ENCODE results near the gene PSMF1. TPM values are rescaled to one million over a fixed set of nuclear protein-coding genes. Genes with fewer than 3 reads are reported as not detected.
A peak's percentile ranks its signal among the peaks of the same experiment; 100 is the strongest.

The PSMF1 gene
- total RNA-seq, 3 donors from 2014 or later, result 224 to 272 (median 230) TPM

DNA sequence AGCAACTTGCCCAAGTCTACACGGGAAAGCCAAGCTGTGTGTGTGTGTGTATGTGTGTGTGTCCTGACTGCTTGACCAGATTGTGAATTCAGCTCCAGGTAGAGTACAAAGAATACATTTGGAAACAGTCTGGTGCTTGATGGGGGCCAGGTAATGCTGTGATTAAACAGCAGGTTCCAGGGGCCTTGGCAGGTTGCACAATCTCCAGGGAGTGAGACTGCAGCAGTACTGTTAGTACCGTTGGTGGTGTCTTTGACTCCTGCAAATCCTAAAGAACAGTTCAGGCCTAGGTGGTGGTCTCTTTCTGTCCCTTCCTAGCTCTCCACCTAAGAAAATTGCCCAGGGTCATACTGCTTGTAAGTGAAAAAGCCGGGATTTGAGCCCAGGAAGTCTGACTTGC, 11.2 kb upstream of the PSMF1 start:
- ATAC-seq (no peak), DNase-seq (no peak)
- peaks cover 8% of the 10 kb centered on the region for H3K9me3 Mint-ChIP-seq
- H3K4me3 Mint-ChIP-seq, result no peak overlapping the region
- no peaks in the 10 kb centered on the region for H3K36me3 Mint-ChIP-seq (ENCODE audit: insufficient read depth)
- peaks cover 2% of the 10 kb centered on the region for H3K27me3 Mint-ChIP-seq (ENCODE audit: low read depth)
- H3K4me1 Mint-ChIP-seq (ENCODE audit: low read depth), result peaks cover 5% of the 10 kb centered on the region

DNA sequence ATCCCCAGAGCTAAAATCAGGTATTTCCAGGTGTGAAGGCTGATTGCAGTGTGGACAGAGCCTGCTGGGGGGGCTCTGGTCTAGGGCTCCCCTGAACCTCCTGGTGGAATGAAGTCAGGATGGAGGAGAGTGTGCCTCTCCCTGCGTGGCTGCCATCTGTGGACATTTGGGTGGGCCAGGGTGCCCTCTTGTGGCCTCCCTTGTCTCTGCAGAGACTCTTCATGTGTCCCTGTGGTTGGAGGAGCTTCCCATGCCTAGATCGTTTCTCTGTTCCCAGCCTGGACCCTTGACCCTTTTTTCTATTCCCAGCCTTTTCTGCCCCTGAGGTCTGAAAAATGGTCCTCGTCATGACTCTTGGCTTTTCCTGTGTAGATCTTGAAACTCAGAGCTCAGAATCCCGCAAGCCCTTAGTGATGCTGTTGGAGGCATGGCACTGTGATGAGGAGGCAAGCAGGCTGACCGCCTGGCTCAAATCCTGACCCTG, 9.9 kb upstream of the PSMF1 start:
- H3K27me3 Mint-ChIP-seq (ENCODE audit: low read depth), result peaks cover 2% of the 10 kb centered on the region
- no peaks in the 10 kb centered on the region for H3K9me3 Mint-ChIP-seq
- DNase-seq (peak; percentile 46), ATAC-seq (peak; percentile 72 to 80)
- H3K36me3 Mint-ChIP-seq (ENCODE audit: insufficient read depth), result no peaks in the 10 kb centered on the region
- H3K4me3 Mint-ChIP-seq, result no peak overlapping the region
- peaks cover 5% of the 10 kb centered on the region for H3K4me1 Mint-ChIP-seq (ENCODE audit: low read depth)

DNA sequence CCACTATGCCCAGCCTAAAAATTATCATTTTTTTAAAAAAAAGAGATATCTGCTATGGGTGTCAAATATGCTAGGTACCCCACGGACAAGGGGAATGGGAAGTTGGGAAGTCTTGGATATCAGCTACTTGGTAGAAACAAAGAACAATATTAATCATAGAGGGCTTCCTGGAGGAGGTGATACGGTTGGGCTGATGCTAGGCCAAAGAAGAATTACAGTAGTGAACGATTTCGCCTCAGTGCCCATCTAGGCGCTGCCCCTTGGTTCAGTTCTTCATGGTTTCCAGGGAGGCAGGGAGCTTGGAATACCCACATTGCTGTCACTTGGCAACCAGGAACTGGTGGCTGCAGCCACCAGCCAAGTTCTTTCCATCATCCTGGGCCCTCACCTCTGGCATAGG, 5.5 kb upstream of the PSMF1 start:
- no peaks in the 10 kb centered on the region for H3K36me3 Mint-ChIP-seq (ENCODE audit: insufficient read depth)
- ATAC-seq, result no peak
- peaks cover 14% of the 10 kb centered on the region for H3K4me1 Mint-ChIP-seq (ENCODE audit: low read depth)
- no peaks in the 10 kb centered on the region for H3K9me3 Mint-ChIP-seq
- H3K27me3 Mint-ChIP-seq (ENCODE audit: low read depth), result no peaks in the 10 kb centered on the region
- DNase-seq, result no peak
- H3K4me3 Mint-ChIP-seq, result no peak overlapping the region

DNA sequence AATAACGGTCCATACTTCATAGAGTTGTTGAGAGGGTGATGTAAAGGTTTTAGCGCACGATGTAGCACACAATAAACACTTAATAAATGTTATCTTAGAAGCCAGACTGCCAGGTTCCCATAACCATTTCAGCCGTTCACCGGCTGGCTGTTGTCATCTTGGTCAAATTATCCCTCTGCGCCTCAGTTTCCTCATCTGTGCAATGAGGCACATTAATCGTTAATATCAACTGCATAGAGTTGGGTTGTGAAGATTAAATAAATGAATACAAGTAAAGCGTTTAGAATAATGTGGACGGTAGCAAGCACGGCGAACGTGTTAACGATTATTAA, 432 bp upstream of the PSMF1 start:
- peaks cover 43% of the 10 kb centered on the region for H3K4me1 Mint-ChIP-seq (ENCODE audit: low read depth)
- H3K36me3 Mint-ChIP-seq (ENCODE audit: insufficient read depth), result peaks cover 27% of the 10 kb centered on the region
- ATAC-seq, result no peak
- no peak for DNase-seq
- peak overlapping the region; percentile 95 for H3K4me3 Mint-ChIP-seq
- H3K27me3 Mint-ChIP-seq (ENCODE audit: low read depth), result no peaks in the 10 kb centered on the region
- H3K9me3 Mint-ChIP-seq, result no peaks in the 10 kb centered on the region

DNA sequence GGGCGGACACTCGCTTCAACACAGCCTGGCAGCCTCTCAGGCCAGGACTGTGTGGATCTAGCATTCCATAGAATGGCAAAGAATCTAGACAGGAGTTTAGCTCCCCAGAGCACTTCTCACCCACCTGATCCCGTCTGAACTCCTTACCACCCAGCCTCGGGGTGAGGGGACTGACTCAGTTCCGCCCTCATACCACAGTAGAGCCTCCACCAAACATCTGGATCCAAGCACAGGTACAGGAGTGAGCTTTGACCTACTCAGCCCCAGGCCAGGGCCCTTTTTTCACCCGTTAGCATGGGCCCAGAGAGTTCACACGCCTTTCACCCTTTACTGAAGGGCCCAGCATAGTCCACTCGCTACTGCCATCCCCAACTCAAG, 715 bp downstream of the PSMF1 start:
- no peak for DNase-seq
- no peaks in the 10 kb centered on the region for H3K27me3 Mint-ChIP-seq (ENCODE audit: low read depth)
- H3K4me3 Mint-ChIP-seq, result peak overlapping the region; percentile 95
- peak in 1 of 2 donors; percentile 5 for ATAC-seq
- H3K36me3 Mint-ChIP-seq (ENCODE audit: insufficient read depth), result peaks cover 33% of the 10 kb centered on the region
- peaks cover 54% of the 10 kb centered on the region for H3K4me1 Mint-ChIP-seq (ENCODE audit: low read depth)
- H3K9me3 Mint-ChIP-seq, result no peaks in the 10 kb centered on the region

DNA sequence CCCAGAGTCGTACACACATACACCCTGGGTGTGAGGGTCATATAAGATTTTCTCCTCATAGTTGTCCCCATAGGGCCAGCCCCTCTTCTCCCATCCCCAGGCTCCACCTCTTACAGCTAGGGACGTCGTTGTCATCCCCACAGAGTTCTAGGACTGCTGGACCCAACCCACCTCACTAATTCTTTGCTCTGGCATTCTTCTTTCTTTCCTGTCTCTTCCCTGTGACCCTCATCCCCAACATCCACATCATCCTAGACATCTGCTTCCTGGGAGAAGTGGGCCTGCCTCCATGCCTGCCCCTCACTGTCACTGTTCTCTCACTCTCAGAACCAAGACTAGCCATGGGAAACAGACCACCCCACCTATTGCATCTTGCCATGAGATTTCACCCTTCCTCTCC, 1.1 kb downstream of the PSMF1 start:
- Mint-ChIP-seq H3K4me1 (ENCODE audit: low read depth) (peaks cover 57% of the 10 kb centered on the region), H3K9me3 (no peaks in the 10 kb centered on the region), H3K27me3 (ENCODE audit: low read depth) (no peaks in the 10 kb centered on the region), H3K36me3 (ENCODE audit: insufficient read depth) (peaks cover 35% of the 10 kb centered on the region), H3K4me3 (peak overlapping the region; percentile 95)
- no peak for DNase-seq
- ATAC-seq, result no peak

DNA sequence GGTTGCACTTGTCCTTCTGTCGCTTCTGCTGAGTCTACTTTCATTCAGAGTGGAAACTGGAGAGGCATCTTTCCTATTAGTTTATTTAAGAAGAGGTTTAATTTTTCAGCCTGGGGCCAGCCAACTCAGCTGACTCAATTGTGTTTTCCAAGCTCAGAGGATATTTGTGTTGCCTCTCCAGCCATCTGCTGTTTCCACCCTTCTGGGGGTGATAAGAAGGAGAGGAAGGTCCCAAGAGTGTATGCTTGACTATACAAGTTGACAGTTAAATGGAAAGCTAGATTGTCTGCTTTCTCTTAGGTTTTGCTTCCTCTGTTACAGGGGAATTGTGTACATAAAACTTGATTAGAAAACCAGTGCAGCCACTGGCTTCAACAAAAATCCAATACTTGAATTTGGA, 3.0 kb downstream of the PSMF1 start:
- Mint-ChIP-seq H3K4me3 (peak overlapping the region; percentile 24), H3K36me3 (ENCODE audit: insufficient read depth) (peaks cover 53% of the 10 kb centered on the region), H3K9me3 (no peaks in the 10 kb centered on the region), H3K4me1 (ENCODE audit: low read depth) (peaks cover 67% of the 10 kb centered on the region), H3K27me3 (ENCODE audit: low read depth) (no peaks in the 10 kb centered on the region)
- DNase-seq, result no peak
- no peak for ATAC-seq

DNA sequence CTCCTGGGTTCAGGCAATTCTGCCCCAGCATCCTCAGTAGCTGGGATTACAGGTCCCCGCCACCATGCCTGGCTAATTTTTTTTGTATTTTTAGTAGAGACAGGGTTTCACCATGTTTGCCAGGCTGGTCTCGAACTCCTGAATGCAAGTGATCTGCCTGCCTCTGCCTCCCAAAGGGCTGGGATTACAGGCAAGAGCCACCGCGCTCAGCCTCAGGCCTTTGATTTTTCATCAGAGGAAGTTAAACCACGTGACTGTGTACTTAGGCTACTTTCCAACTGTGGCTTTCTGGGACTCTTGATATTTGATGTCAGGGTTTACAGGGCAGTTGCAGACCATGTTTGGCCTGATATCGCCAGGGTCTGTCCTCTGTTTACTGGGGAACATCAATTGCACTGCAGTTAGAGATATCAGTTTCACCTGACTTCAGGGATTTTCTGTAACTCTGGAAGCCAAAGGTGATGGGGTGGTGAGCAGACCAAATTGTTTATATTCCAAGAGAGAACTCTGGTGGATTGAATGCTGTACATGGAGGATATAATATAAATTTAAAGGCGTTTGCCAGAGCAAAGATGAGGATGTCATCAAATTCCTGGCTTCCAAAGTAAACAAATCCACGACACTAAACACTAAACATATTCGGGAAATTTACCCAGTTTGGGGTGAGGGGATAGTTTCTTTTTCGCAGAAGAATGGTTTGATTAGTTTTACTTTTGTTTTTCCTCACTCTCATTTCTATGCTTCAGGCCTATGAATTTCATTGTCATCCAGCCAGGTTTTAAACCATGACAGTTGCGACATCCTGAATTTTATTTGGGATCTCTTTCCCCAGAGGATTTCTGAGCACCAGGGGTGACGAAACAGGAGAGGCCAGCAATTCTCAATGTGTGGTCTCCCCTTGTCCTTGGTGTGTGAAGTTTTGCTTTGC, 4.2 kb downstream of the PSMF1 start:
- Mint-ChIP-seq H3K4me1 (ENCODE audit: low read depth) (peaks cover 62% of the 10 kb centered on the region), H3K9me3 (no peaks in the 10 kb centered on the region), H3K27me3 (ENCODE audit: low read depth) (no peaks in the 10 kb centered on the region), H3K4me3 (peak overlapping the region; percentile 48), H3K36me3 (ENCODE audit: insufficient read depth) (peaks cover 60% of the 10 kb centered on the region)
- DNase-seq, result no peak
- ATAC-seq, result no peak

DNA sequence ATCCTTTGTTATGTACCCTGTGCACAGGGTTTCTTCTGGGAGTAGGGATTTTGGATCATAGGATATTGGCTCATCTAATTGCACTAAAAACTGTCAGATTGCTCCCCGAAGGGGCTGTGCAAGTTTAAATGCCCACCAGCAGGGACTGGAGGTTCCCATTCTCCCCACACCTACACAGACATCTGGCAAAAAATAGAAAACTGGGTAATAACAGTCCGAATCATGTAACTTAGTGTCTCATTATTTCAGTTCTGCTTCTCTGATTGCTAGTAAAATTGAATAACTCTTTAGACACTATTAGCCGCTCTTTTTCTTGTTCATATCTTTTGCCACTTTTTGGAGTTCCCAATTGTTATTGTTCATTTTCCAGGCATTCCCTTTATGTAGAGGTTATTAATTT, 5.3 kb downstream of the PSMF1 start:
- ATAC-seq, result no peak
- Mint-ChIP-seq H3K4me3 (no peak overlapping the region), H3K27me3 (ENCODE audit: low read depth) (no peaks in the 10 kb centered on the region), H3K4me1 (ENCODE audit: low read depth) (peaks cover 60% of the 10 kb centered on the region), H3K9me3 (no peaks in the 10 kb centered on the region), H3K36me3 (ENCODE audit: insufficient read depth) (peaks cover 64% of the 10 kb centered on the region)
- no peak for DNase-seq

DNA sequence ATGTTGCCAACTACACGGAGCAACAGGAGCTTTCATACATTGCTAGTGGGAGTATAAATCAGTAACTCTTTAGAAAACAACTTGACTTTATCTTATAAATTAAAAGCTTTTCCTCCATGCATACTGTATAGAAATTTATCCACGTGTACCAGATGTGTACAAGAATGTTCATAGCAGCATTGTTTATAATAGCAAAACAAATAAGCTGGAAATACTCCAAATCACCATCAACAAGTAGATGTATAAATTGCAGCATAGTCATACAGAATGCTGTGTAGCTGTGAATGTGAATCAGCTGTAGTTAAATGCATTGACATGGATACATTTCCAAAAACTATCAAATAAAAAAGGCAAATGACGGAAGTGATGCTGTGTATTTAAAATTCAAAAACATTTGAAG, 6.0 kb downstream of the PSMF1 start:
- DNase-seq (no peak), ATAC-seq (no peak)
- no peaks in the 10 kb centered on the region for H3K9me3 Mint-ChIP-seq
- H3K27me3 Mint-ChIP-seq (ENCODE audit: low read depth), result no peaks in the 10 kb centered on the region
- H3K4me1 Mint-ChIP-seq (ENCODE audit: low read depth), result peaks cover 57% of the 10 kb centered on the region
- no peak overlapping the region for H3K4me3 Mint-ChIP-seq
- H3K36me3 Mint-ChIP-seq (ENCODE audit: insufficient read depth), result peaks cover 66% of the 10 kb centered on the region

DNA sequence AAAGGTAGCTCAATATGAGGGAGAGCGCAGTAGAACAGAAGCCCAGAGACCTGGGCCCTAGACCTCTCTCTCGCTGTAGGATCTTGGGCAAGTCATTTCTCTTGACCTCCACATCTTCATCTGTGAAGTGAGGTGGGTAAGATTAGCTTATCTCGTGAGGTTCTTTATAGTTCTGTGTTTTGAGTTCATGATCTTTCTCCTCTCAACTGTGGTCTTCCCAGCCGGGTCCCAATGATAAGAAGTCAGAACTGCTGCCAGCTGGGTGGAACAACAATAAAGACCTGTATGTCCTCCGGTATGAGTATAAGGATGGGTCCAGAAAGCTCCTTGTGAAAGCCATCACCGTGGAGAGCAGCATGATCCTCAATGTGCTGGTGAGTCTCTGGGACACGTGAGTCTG, 6.9 kb downstream of the PSMF1 start:
- H3K4me3 Mint-ChIP-seq, result no peak overlapping the region

DNA sequence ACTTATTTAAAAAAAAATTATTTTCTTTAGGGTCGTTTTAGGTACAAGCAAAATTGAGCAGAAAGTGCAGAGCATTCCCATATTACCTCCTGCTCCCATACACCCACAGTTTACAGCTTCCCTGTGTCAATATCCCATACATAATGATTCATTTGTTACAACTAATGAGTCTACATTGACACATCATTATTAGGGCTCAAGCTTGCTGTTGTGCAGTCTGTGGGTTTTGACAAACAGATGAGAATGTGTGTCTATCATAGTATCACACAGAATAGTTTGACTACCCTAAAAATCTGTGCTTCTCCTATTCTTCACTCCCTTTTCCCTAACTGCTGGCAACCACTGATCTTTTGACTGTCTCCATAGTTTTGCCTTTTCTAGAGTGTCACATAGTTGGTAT, 9.4 kb downstream of the PSMF1 start:
- no peak for ATAC-seq
- no peak for DNase-seq
- H3K36me3 Mint-ChIP-seq (ENCODE audit: insufficient read depth), result peaks cover 74% of the 10 kb centered on the region
- no peaks in the 10 kb centered on the region for H3K27me3 Mint-ChIP-seq (ENCODE audit: low read depth)
- no peak overlapping the region for H3K4me3 Mint-ChIP-seq
- peaks cover 51% of the 10 kb centered on the region for H3K4me1 Mint-ChIP-seq (ENCODE audit: low read depth)
- no peaks in the 10 kb centered on the region for H3K9me3 Mint-ChIP-seq

More for the DNA sequence above, 6.9 kb downstream of the PSMF1 start:
- H3K27me3 Mint-ChIP-seq (ENCODE audit: low read depth), result no peaks in the 10 kb centered on the region
- DNase-seq, result no peak
- H3K36me3 Mint-ChIP-seq (ENCODE audit: insufficient read depth), result peaks cover 66% of the 10 kb centered on the region
- no peaks in the 10 kb centered on the region for H3K9me3 Mint-ChIP-seq
- no peak for ATAC-seq
- H3K4me1 Mint-ChIP-seq (ENCODE audit: low read depth), result peaks cover 52% of the 10 kb centered on the region

DNA sequence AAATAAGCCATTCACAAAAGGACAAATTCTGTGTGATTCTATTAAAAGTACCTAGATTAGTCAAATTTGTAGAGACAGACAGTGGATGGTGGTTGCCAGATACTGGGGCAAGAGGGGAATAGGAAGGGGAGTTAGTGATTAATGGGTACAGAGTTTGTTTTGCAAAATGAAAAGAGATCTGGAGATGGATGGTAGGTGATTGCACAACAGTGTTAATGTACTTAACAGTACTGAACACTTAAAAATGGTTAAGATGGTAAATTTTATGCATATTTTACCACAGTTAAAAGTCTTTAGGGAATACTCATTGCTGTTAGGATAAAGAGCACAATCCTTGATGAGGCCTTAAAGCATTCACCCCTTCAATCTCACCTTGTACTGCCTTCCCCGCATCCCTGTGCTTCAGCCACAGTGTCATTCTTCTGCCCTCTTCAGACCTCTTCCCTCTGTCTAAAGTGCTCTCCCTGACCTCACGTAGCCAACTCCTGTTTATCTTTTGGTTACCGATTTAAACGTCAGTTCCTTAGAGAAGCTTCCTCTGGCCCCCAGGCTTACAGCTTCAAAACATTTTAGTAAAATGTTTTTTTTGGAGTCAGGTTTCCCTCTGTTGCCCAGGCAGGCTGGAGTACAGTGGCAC, 11.8 kb downstream of the PSMF1 start:
- ATAC-seq, result no peak
- H3K36me3 Mint-ChIP-seq (ENCODE audit: insufficient read depth), result peaks cover 70% of the 10 kb centered on the region
- no peak overlapping the region for H3K4me3 Mint-ChIP-seq
- H3K4me1 Mint-ChIP-seq (ENCODE audit: low read depth), result peaks cover 42% of the 10 kb centered on the region
- DNase-seq, result no peak
- no peaks in the 10 kb centered on the region for H3K27me3 Mint-ChIP-seq (ENCODE audit: low read depth)
- no peaks in the 10 kb centered on the region for H3K9me3 Mint-ChIP-seq

DNA sequence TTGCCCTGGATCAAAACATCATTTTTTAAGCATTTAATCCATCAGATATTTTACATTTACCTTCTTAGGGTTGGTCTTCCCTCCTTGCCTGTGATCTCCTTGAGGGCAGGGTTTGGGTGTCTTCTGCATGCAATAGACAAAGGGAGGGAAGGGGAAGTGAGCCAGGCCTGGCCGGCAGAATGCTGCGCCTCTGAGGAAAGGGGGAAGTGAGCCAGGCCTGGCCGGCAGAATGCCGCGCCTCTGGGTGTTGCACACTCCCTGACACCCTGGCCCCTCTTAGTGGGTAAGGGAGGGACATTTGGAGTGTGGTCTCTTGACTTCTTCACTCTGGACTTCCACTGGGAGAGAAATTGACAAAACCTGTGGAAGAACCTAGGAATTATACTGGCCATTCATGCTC, 12.4 kb downstream of the PSMF1 start:
- Mint-ChIP-seq H3K4me3 (no peak overlapping the region), H3K27me3 (ENCODE audit: low read depth) (no peaks in the 10 kb centered on the region), H3K4me1 (ENCODE audit: low read depth) (peaks cover 38% of the 10 kb centered on the region), H3K9me3 (no peaks in the 10 kb centered on the region), H3K36me3 (ENCODE audit: insufficient read depth) (peaks cover 70% of the 10 kb centered on the region)
- ATAC-seq, result no peak
- DNase-seq, result no peak

DNA sequence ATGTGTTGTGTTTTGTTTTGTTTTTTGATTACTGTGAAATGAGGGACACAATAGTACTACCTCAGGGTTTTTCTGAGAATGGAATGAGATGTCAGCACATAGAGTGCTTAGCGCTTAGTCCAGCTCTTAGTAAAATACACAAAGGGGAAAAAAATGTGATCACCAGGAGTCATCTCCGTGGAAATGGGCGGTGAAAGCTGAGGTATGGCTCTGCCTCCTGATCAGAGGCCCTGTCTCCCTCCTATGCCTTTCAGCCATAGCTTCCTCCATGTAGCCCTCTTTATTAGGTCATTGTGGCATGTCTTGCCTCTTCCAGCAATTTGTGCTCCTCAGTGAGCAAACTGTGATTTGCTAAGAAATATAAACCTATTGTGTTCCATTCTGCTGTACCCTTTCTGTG, 13.0 kb downstream of the PSMF1 start:
- no peak for ATAC-seq
- Mint-ChIP-seq H3K4me3 (no peak overlapping the region), H3K27me3 (ENCODE audit: low read depth) (no peaks in the 10 kb centered on the region), H3K9me3 (no peaks in the 10 kb centered on the region), H3K36me3 (ENCODE audit: insufficient read depth) (peaks cover 69% of the 10 kb centered on the region), H3K4me1 (ENCODE audit: low read depth) (peaks cover 35% of the 10 kb centered on the region)
- DNase-seq, result no peak

Data from activated T-cell treated with anti-CD3 and anti-CD28 coated beads, Interleukin-2, amount 50 U/mL, for 4 hours (primary cell).